Measurements from ENCODE around the gene SKI. TPM values are rescaled to one million over a fixed set of nuclear protein-coding genes. Genes with fewer than 3 reads are reported as not detected.

The SKI gene
- total RNA-seq, 2 donors from 2014 or later, result 65.4 to 79.2 TPM

Other genes with a start within 250 kb of the SKI start
- under 1 TPM; 0.58 to 0.75 TPM for gene CFAP74, start 224.5 kb upstream of the SKI start, total RNA-seq
- not detected for gene GABRD, start 209.0 kb upstream of the SKI start, total RNA-seq
- 10 to 100 TPM; 49.9 to 68.5 TPM for gene PRKCZ, start 177.9 kb upstream of the SKI start, total RNA-seq
- gene FAAP20, start 33.5 kb upstream of the SKI start, total RNA-seq, result 100 to 1,000 TPM; 126 to 154 TPM
- 10 to 100 TPM; 21.3 to 24.9 TPM for gene MORN1, start 163.2 kb downstream of the SKI start, total RNA-seq
- 100 to 1,000 TPM; 114 TPM for gene RER1, start 163.5 kb downstream of the SKI start, total RNA-seq
- 10 to 100 TPM; 35.6 TPM for gene PEX10, start 184.2 kb downstream of the SKI start, total RNA-seq
- under 1 TPM; 0.18 to 0.31 TPM for gene PLCH2, start 248.0 kb downstream of the SKI start, total RNA-seq

Data from endodermal cell (in vitro differentiated cells).